PC-3 (cell line): Measurements from ENCODE around the gene TESK1. TPM values are rescaled to one million over a fixed set of nuclear protein-coding genes. Genes with fewer than 3 reads are reported as not detected.

Experiments used
- ATAC-seq: fragments of 200-7000 bp; cut with Tn5 transposase; 2 replicates; pipeline ENCODE4 v1.9.1; 2020; ENCODE audit warnings: mild to moderate bottlenecking, moderate library complexity
- BruUV-seq: library from RNA; stranded (reverse); fragments of 400-500 nt; replicated peaks from 2 replicates; lab custom pipeline; 2021; lab: Mats Ljungman, UMichigan
- CTCF ChIA-PET: fragments of 300-600 bp; sonication (Branson Sonifier 250); formaldehyde crosslinking; loops from one replicate; lab custom pipeline; 2022; ENCODE audit warnings: antibody characterized with exemption; lab: Charles Lee
- POLR2A ChIA-PET: fragments of 300-600 bp; sonication (Branson Sonifier 250); formaldehyde crosslinking; loops from one replicate; lab custom pipeline; 2022; ENCODE audit warnings: antibody characterized with exemption; ENCODE audit not compliant: unreplicated experiment; lab: Charles Lee
- DNase-seq: peaks from one replicate; pipeline ENCODE4 v3.0.0-alpha.2; 2015
- H2AFZ ChIP-seq: fragments of 300-600 bp; sonication (generic); 2 replicates; pipeline ENCODE4 v1.6.0; 2016; ENCODE audit warnings: antibody characterized with exemption, low read length
- H3F3A ChIP-seq: fragments of 300-600 bp; sonication (generic); one replicate; pipeline ENCODE4 v1.6.0; 2017; ENCODE audit warnings: antibody characterized with exemption, low read length, control low read depth, mild to moderate bottlenecking; ENCODE audit not compliant: unreplicated experiment
- H3K27ac ChIP-seq: fragments of 300-600 bp; sonication (generic); 2 replicates; pipeline ENCODE4 v1.5.1; 2016; ENCODE audit warnings: mild to moderate bottlenecking, low read length
- H3K27me3 ChIP-seq: fragments of 300-600 bp; sonication (generic); 2 replicates; pipeline ENCODE4 v1.6.1; 2016; ENCODE audit warnings: low read length, mixed read lengths
- H3K36me3 ChIP-seq: fragments of 300-600 bp; sonication (generic); 2 replicates; pipeline ENCODE4 v1.6.1; 2016; ENCODE audit warnings: low read depth, mixed run types, low read length, mixed read lengths
- H3K4me1 ChIP-seq: fragments of 300-600 bp; sonication (generic); 2 replicates; pipeline ENCODE4 v1.5.1; 2016; ENCODE audit warnings: low read length; ENCODE audit not compliant: insufficient read depth
- H3K4me2 ChIP-seq: fragments of 300-600 bp; sonication (generic); 2 replicates; pipeline ENCODE4 v1.6.0; 2016; ENCODE audit warnings: low read length
- H3K4me3 ChIP-seq: fragments of 300-600 bp; sonication (generic); 2 replicates; pipeline ENCODE4 v1.5.1; 2016; ENCODE audit warnings: mild to moderate bottlenecking, low read length, mixed read lengths
- H3K79me2 ChIP-seq: fragments of 300-600 bp; sonication (generic); 2 replicates; pipeline ENCODE4 v1.6.1; 2017; ENCODE audit warnings: low read length, mixed read lengths
- H3K9ac ChIP-seq: fragments of 300-600 bp; sonication (generic); 2 replicates; pipeline ENCODE4 v1.6.0; 2016; ENCODE audit warnings: mild to moderate bottlenecking, low read length
- H3K9me2 ChIP-seq: fragments of 300-600 bp; sonication (generic); replicated peaks from 2 replicates; pipeline ENCODE4 v1.6.1; 2016; ENCODE audit warnings: mixed run types, low read length, mixed read lengths
- H3K9me3 ChIP-seq: fragments of 300-600 bp; sonication (generic); 2 replicates; pipeline ENCODE4 v1.6.1; 2016; ENCODE audit warnings: low read length, mixed read lengths
- H4K20me1 ChIP-seq: fragments of 300-600 bp; sonication (generic); 2 replicates; pipeline ENCODE4 v1.6.1; 2016; ENCODE audit warnings: low read length, mixed read lengths
- EZH2 ChIP-seq: fragments of 300-600 bp; sonication (generic); IDR thresholded peaks from one replicate; pipeline ENCODE4 v1.6.1; 2017; ENCODE audit warnings: antibody characterized with exemption, mild to moderate bottlenecking, low read length; ENCODE audit not compliant: unreplicated experiment
- EZH2phosphoT487 ChIP-seq: fragments of 300-600 bp; sonication (generic); IDR thresholded peaks from 2 replicates; pipeline ENCODE4 v1.6.1; 2018; ENCODE audit warnings: mild to moderate bottlenecking, antibody characterized with exemption, low read length, borderline replicate concordance
- intact Hi-C: fragments of 100-400 bp; cut with micrococcal nuclease; formaldehyde crosslinking; loops from 2 replicates; pipeline ENCODE4 v1.9.0; 2023
- total RNA-seq: library from RNA; depleted of rRNA; stranded (reverse); fragments of >200 nt; gene quantifications from 2 replicates; pipeline ENCODE4 v1.2.3, GENCODE V29; 2014
- TF ChIP-seq, protein P1 (sequence below): fragments of 300-600 bp; sonication (generic); conservative IDR thresholded peaks from 2 replicates; pipeline ENCODE4 v1.5.1; 2017; ENCODE audit warnings: antibody characterized with exemption, low read depth, mild to moderate bottlenecking, low read length

TESK1 gene
- total RNA-seq, 1 experiment from 2014 or later: 11.2 TPM

DNA sequence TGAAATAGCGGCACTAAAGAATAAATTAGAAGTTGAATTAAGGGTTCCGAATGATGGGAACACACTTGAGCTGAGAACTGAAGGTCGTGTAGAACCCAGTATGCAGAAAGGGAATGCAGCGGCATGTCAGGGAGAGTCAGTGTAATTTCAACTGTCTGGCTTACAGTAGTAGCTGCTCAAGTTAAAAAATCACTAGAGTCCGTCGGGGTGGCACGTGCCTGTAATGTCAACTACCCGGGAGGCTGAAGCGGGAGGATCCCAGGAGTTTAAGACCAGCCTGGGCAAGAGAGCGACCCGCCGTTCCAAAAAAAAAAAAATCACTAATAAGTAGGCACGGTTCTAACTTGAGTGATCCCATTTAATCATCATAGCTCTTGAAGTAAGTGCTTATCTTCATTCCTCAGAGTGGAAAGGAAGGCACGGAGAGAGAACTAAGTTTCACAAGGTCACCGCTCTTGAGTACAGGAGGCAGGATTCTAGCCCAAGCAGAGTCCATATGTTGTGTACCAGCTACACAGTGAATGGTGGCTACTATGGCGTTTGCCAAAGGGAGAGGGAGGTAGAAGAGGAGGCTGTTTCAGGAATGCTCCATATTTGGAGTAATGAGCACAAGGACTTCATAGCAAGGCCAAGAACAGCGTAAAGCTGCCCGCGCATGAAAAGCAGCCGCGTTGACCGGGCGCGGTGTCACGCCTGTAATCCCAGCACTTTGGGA, 51.9 kb downstream of the TESK1 start:
- Histone ChIP-seq H3K36me3 (peaks cover 19% of the 10 kb centered on the region), H3K27ac (peak overlapping the region; percentile 98), H3K9me2 (no peaks in the 10 kb centered on the region), H3K9ac (peak overlapping the region; percentile 97), H3K4me2 (peak overlapping the region; percentile 98), H3K79me2 (peaks cover 28% of the 10 kb centered on the region), H3K4me3 (peak overlapping the region; percentile 54), H3K9me3 (no peaks in the 10 kb centered on the region), H2AFZ (peak overlapping the region; percentile 83), H3F3A (peaks cover 7% of the 10 kb centered on the region), H4K20me1 (no peaks in the 10 kb centered on the region), H3K27me3 (no peaks in the 10 kb centered on the region), H3K4me1 (peaks cover 35% of the 10 kb centered on the region)
- POLR2A ChIA-PET: interaction anchor here (0.6 kb wide), 2 partner anchors 114 to 116 kb away, joined by 3 to 12 read pairs; no protein-coding TSS in a partner anchor
- CTCF ChIA-PET: no interaction called here
- DNase-seq (no peak), ATAC-seq (no peak)
- BruUV-seq: no TSS peak
- intact Hi-C loops: loop anchor here (5.0 to 10.0 kb wide), 2 partner anchors 40 to 138 kb away; partner anchors contain the start of gene NPR2
- TF ChIP-seq EZH2 (no peak), EZH2phosphoT487 (no peak)
- TF ChIP-seq, protein P1, sequence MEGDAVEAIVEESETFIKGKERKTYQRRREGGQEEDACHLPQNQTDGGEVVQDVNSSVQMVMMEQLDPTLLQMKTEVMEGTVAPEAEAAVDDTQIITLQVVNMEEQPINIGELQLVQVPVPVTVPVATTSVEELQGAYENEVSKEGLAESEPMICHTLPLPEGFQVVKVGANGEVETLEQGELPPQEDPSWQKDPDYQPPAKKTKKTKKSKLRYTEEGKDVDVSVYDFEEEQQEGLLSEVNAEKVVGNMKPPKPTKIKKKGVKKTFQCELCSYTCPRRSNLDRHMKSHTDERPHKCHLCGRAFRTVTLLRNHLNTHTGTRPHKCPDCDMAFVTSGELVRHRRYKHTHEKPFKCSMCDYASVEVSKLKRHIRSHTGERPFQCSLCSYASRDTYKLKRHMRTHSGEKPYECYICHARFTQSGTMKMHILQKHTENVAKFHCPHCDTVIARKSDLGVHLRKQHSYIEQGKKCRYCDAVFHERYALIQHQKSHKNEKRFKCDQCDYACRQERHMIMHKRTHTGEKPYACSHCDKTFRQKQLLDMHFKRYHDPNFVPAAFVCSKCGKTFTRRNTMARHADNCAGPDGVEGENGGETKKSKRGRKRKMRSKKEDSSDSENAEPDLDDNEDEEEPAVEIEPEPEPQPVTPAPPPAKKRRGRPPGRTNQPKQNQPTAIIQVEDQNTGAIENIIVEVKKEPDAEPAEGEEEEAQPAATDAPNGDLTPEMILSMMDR: no peak

DNA sequence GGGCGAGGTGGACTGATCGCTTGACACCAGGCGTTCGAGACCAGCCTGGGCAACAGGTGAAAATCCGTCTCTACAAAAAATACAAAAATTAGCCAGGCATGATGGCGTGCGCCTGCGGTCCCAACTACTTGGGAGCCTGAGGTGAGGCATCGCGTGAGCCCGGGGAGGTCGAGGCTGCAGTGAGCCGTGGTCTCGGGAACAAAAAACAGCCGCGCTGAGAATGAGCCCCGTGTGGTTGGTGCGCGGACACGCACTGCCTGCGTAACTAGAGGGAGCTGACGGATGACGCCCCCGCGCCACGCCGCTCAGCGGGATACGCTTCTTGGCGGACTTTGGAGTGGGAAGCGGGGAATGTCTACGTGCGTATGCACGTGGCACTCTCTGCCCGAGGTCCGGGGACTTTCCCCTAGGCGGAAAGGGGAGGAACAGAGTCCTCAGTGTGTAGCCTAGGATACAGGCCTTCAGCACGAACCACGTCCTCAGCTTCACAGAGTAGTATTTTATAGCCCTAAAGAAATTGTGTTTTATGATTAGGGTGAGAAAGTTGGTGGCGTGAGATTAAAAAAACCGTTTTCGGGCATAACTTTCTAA, 52.6 kb downstream of the TESK1 start, which contains the start of gene RMRP:
RMRP (minus strand) TSS at position 474 of the 591 bp plus-strand sequence.
- peaks cover 29% of the 10 kb centered on the region for H3K4me1 ChIP-seq
- peaks cover 29% of the 10 kb centered on the region for H3K79me2 ChIP-seq
- H4K20me1 ChIP-seq: no peaks in the 10 kb centered on the region
- peaks cover 20% of the 10 kb centered on the region for H3K36me3 ChIP-seq
- no peaks in the 10 kb centered on the region for H3K27me3 ChIP-seq
- ChIA-PET CTCF (interaction anchor here (0.6 to 1.1 kb wide), 2 partner anchors 53 to 70 kb away, joined by 3 read pairs; no protein-coding TSS in a partner anchor), POLR2A (interaction anchor here (0.6 to 0.8 kb wide), 3 partner anchors 54 to 115 kb away, joined by 3 to 12 read pairs (median 4); no protein-coding TSS in a partner anchor)
- TF ChIP-seq, protein P1: no peak
- no peak for TF ChIP-seq EZH2
- no peak for TF ChIP-seq EZH2phosphoT487
- intact Hi-C loops: loop anchor here (2.0 to 10.0 kb wide), 3 partner anchors 40 to 137 kb away; partner anchors contain the start of gene NPR2
- peak within 1 kb of the TSS; percentile 98 for H3K4me2 ChIP-seq
- BruUV-seq: no TSS peak
- peak within 1 kb of the TSS; percentile 97 for H3K9ac ChIP-seq
- peak; percentile 88 for ATAC-seq
- H3K4me3 ChIP-seq: peak within 1 kb of the TSS; percentile 96
- peaks cover 7% of the 10 kb centered on the region for H3F3A ChIP-seq
- H3K27ac ChIP-seq: peak within 1 kb of the TSS; percentile 98
- peak within 1 kb of the TSS; percentile 89 for H2AFZ ChIP-seq
- H3K9me3 ChIP-seq: no peaks in the 10 kb centered on the region
- H3K9me2 ChIP-seq: no peaks in the 10 kb centered on the region
- DNase-seq: peak; percentile 96
